Body of pancreas (tissue), 4 donors: Measurements from ENCODE around the gene IRGQ. TPM values are rescaled to one million over a fixed set of nuclear protein-coding genes. Genes with fewer than 3 reads are reported as not detected.
"Not testable (repeated sequence)": the region's sequence is repeated elsewhere in the genome, so short reads cannot be mapped to it uniquely, and the experiment has no call there.

Experiments used
- ATAC-seq: fragments of 150-250 bp; one replicate; pipeline ENCODE4 v1.9.1; 2016
- DNase-seq, 4 donors: peaks; one replicate each; pipeline ENCODE4 v3.0.0-alpha.2; 2019
- H3K27ac ChIP-seq, 4 donors: fragments of 200-600 bp; sonication (generic); 1 replicate in 3 of 4; 2 replicates in 1 of 4; pipeline versions ENCODE4 v1.5.1 to v1.6.1; 2016 to 2019; ENCODE audit warnings: mild to moderate bottlenecking in 1 of 4, mixed read lengths in 1 of 4, moderate library complexity in 1 of 4
- H3K27me3 ChIP-seq, 2 donors: fragments of 200-600 bp; sonication (generic); one replicate each; pipeline ENCODE4 v1.6.0; 2016; ENCODE audit warnings: mild to moderate bottlenecking in 1 of 2
- H3K36me3 ChIP-seq, 2 donors: fragments of 200-600 bp; sonication (generic); replicated peaks in 1 of 2; 2 replicates each; pipeline ENCODE4 v1.5.1; 2016; ENCODE audit warnings: low read depth in 2 of 2; ENCODE audit not compliant: insufficient read depth in 1 of 2
- H3K4me1 ChIP-seq: fragments of 200-600 bp; sonication (generic); one replicate; pipeline ENCODE4 v1.6.0; 2016
- H3K4me3 ChIP-seq, 2 donors: fragments of 200-600 bp; sonication (generic); 1 replicate in 1 of 2; 2 replicates in 1 of 2; pipeline ENCODE4 v1.5.1; 2016 to 2019
- H3K9me3 ChIP-seq, 3 donors: fragments of 200-600 bp; sonication (generic); 1 replicate in 2 of 3; 2 replicates in 1 of 3; pipeline ENCODE4 v1.5.1; 2016
- CTCF ChIP-seq, 7 experiments: fragments of 450-650 bp in 4 of 7; fragments of 200-600 bp in 3 of 7; sonication (generic) in 3 of 7; IDR thresholded peaks; one replicate each; pipeline ENCODE4 v1.5.1; 2016 to 2019; ENCODE audit warnings: antibody characterized with exemption in 7 of 7
- POLR2A ChIP-seq, 3 donors: fragments of 450-650 bp; IDR thresholded peaks; one replicate each; pipeline ENCODE4 v1.6.1; 2016; ENCODE audit warnings: antibody characterized with exemption in 3 of 3, mild to moderate bottlenecking in 2 of 3
- WGBS, 2 donors: methylation state at CpG; one replicate each; pipeline ENCODE4 v1.1.5; 2017; 5-methylcytosine and 5-hydroxymethylcytosine counted together
- intact Hi-C: fragments of 100-400 bp; cut with DNase I; formaldehyde crosslinking; loops from one replicate; pipeline ENCODE4 v1.15.1; 2023
- total RNA-seq, 2 donors: library from RNA; depleted of rRNA; stranded (reverse); fragments of >200 nt; gene quantifications; one replicate each; pipeline ENCODE4 v1.1.0, GENCODE V29; 2016

The IRGQ gene
- total RNA-seq, 2 donors from 2014 or later: 9.1 to 20.1 TPM

DNA sequence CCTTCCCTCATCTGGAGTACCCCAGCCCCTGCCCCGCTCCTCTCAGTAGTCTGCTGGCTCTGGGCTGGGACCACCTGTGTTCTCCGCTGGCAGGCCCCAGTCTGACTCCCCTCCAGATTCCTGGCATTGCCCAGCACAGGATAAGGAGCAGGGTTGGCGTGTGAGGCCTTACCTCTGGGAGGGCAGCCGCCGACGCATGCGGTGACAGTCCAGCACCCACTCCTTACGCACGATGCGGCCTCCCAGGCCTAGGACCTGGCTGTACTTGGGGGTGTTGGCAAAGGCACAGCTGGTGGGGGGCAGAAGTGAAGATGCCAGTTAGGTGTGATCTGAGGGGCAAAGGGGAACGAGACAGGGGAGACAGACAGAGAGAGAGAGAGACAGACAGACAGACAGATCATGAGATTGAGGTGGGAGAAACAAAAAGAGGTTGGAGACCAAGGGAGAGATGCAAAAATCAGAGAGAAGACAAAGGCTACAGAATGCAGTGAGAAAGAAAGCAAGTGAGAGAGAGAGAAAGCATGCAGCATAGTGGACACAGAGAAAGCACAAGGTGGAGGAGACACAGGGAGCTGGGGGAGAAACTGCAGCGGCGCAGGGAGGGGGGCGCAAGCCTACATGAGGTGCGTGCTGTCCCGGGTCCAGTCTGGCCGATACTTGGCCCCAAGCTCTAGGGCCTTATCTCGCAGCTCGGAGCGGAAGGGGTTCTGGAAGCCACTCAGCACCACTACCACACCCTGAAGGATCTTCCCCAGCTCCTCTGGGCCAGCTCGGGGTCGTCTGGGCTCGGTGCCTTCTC lies 44.3 kb downstream of the IRGQ start:
- H3K4me3 ChIP-seq: no peak overlapping the region
- H3K27me3 ChIP-seq: no peaks in the 10 kb centered on the region
- TF ChIP-seq POLR2A (IDR thresholded peaks at IDR 0.05) (no peak), CTCF (IDR thresholded peaks at IDR 0.05) (no peak)
- no peak for ATAC-seq
- H3K9me3 ChIP-seq: no peaks in the 10 kb centered on the region
- DNase-seq: no peak
- H3K4me1 ChIP-seq: no peaks in the 10 kb centered on the region
- whole genome bisulfite sequencing, 2 donors: 93 to 95% methylated on average over 19 to 23 of the region's 23 CpGs
- intact Hi-C loops: no loop called here
- H3K27ac ChIP-seq: no peak overlapping the region
- peaks cover 0 to 9% of the 10 kb centered on the region in 2 donors for H3K36me3 ChIP-seq

- H3K36me3 ChIP-seq: peaks cover 0 to 15% of the 10 kb centered on the region in 2 donors
- no peak overlapping the region for H3K4me3 ChIP-seq
- DNase-seq: no peak
- H3K9me3 ChIP-seq: no peaks in the 10 kb centered on the region
- no peaks in the 10 kb centered on the region for H3K27me3 ChIP-seq
- ATAC-seq: no peak
- TF ChIP-seq POLR2A (IDR thresholded peaks at IDR 0.05) (no peak), CTCF (IDR thresholded peaks at IDR 0.05) (no peak)
- H3K27ac ChIP-seq: no peak overlapping the region
- 88 to 90% methylated on average over 2 of the region's 2 CpGs for WGBS, 2 donors
- no peaks in the 10 kb centered on the region for H3K4me1 ChIP-seq
- intact Hi-C loops: no loop called here
These were observed 47.2 kb downstream of the IRGQ start for GRCh38 chr19:43548706-43549105.

GRCh38 chr19:43547926-43548325 lies 48.0 kb downstream of the IRGQ start:
- DNase-seq, H3K4me1 ChIP-seq, intact Hi-C loops, H3K27ac ChIP-seq, H3K4me3 ChIP-seq, H3K27me3 ChIP-seq, H3K9me3 ChIP-seq, ATAC-seq: not testable (repeated sequence)
- H3K36me3 ChIP-seq: peaks cover 0 to 21% of the 10 kb centered on the region in 2 donors
- WGBS, 2 donors: 73% methylated on average over 2 of the region's 24 CpGs; no CpG with 5 or more reads in 1 of the 2 donors

- TF ChIP-seq CTCF (IDR thresholded peaks at IDR 0.05) (no peak), POLR2A (IDR thresholded peaks at IDR 0.05) (no peak)
- DNase-seq (no peak), ATAC-seq (no peak)
- H3K27me3 ChIP-seq: no peaks in the 10 kb centered on the region
- H3K36me3 ChIP-seq: peaks cover 0 to 22% of the 10 kb centered on the region in 2 donors
- H3K9me3 ChIP-seq: no peaks in the 10 kb centered on the region
- no peaks in the 10 kb centered on the region for H3K4me1 ChIP-seq
- no peak overlapping the region for H3K4me3 ChIP-seq
- intact Hi-C loops: no loop called here
- no peak overlapping the region for H3K27ac ChIP-seq
- WGBS, 2 donors: 90% methylated on average over 2 of the region's 3 CpGs; no CpG with 5 or more reads in 1 of the 2 donors
These were observed 49.4 kb downstream of the IRGQ start for GRCh38 chr19:43546581-43546980.

- TF ChIP-seq POLR2A (IDR thresholded peaks at IDR 0.05) (no peak), CTCF (IDR thresholded peaks at IDR 0.05) (no peak)
- Histone ChIP-seq H3K27me3 (no peaks in the 10 kb centered on the region), H3K4me1 (no peaks in the 10 kb centered on the region), H3K4me3 (no peak overlapping the region), H3K36me3 (peaks cover 0 to 18% of the 10 kb centered on the region in 2 donors), H3K27ac (no peak overlapping the region), H3K9me3 (no peaks in the 10 kb centered on the region)
- intact Hi-C loops: no loop called here
- WGBS, 2 donors: 78 to 91% methylated on average over 2 of the region's 2 CpGs
- DNase-seq (no peak), ATAC-seq (no peak)
These were observed 50.0 kb downstream of the IRGQ start for GRCh38 chr19:43545981-43546380.
